ENCODE results near the gene RPL19.

Gene RPL19

GRCh38 chr17:39199820-39200069 lies 338 bp upstream of the RPL19 start:
- peak in 3 of 6 experiments; percentile 71 to 84 (median 83) for DNase-seq

- no peak for DNase-seq
Measured at GRCh38 chr17:39200957-39201510, 951 bp downstream of the RPL19 start.

- no peak for DNase-seq
Measured at GRCh38 chr17:39204245-39204644, 4.2 kb downstream of the RPL19 start.

GRCh38 chr17:39205112-39205526 lies 5.0 kb downstream of the RPL19 start:
- DNase-seq, result no peak

GRCh38 chr17:39208136-39208535 lies 8.1 kb downstream of the RPL19 start:
- DNase-seq, result no peak

GRCh38 chr17:39208893-39209292 lies 8.8 kb downstream of the RPL19 start:
- DNase-seq, result peak in 2 of 6 experiments; percentile 28 to 31

- peak; percentile 46 to 70 (median 64) for DNase-seq
Measured at GRCh38 chr17:39209317-39210092, 9.4 kb downstream of the RPL19 start.

GRCh38 chr17:39210093-39210434 lies 10.0 kb downstream of the RPL19 start:
- DNase-seq, result no peak

- no peak for DNase-seq
Measured at GRCh38 chr17:39212195-39212810, 12.2 kb downstream of the RPL19 start.

GRCh38 chr17:39212841-39213480 lies 12.9 kb downstream of the RPL19 start:
- no peak for DNase-seq

- no peak for DNase-seq
Measured at GRCh38 chr17:39213852-39214251, 13.8 kb downstream of the RPL19 start.

- no peak for DNase-seq
Measured at GRCh38 chr17:39217734-39218369, 17.8 kb downstream of the RPL19 start.

- DNase-seq, result no peak
Measured at GRCh38 chr17:39218906-39219305, 18.8 kb downstream of the RPL19 start.

- DNase-seq, result no peak
Measured at GRCh38 chr17:39219647-39220154, 19.6 kb downstream of the RPL19 start.

- no peak for DNase-seq
Measured at GRCh38 chr17:39221572-39221971, 21.5 kb downstream of the RPL19 start.

- DNase-seq, result no peak
Measured at GRCh38 chr17:39222151-39222550, 22.1 kb downstream of the RPL19 start.

- DNase-seq, result no peak
Measured at GRCh38 chr17:39222866-39223834, 23.1 kb downstream of the RPL19 start.

- no peak for DNase-seq
Measured at GRCh38 chr17:39223907-39224777, 24.1 kb downstream of the RPL19 start.

- DNase-seq, result peak in 1 of 6 experiments; percentile 20
Measured at GRCh38 chr17:39224778-39225307, 24.8 kb downstream of the RPL19 start.

GRCh38 chr17:39225308-39225958 lies 25.4 kb downstream of the RPL19 start, which contains the start of gene STAC2:
STAC2 (minus strand) TSS chr17:39225945; CDS start chr17:39225502, 443 bp downstream.
- peak in 1 of 6 experiments; percentile 13 for DNase-seq

Measured in stimulated activated naive CD4-positive, alpha-beta T cell (primary cell).